HT1080 (cell line): ENCODE data around the gene HSPA2. TPM values are rescaled to one million over a fixed set of nuclear protein-coding genes. Genes with fewer than 3 reads are reported as not detected.
A peak's percentile ranks its signal among the peaks of the same experiment; 100 is the strongest.

Experiments
- DNase-seq: peaks from one replicate; pipeline ENCODE4 v3.0.0-alpha.2; 2015; ENCODE audit warnings: low read depth
- polyA plus RNA-seq, 2 experiments: library from polyadenylated mRNA; depleted of rRNA; stranded (reverse); fragments of >200 nt; gene quantifications; 2 replicates each; pipeline ENCODE4 v1.2.3, GENCODE V29; 2015
- total RNA-seq: library from RNA; depleted of rRNA; stranded (reverse); fragments of >200 nt; shearing (Covaris generic); gene quantifications from 2 replicates; pipeline ENCODE4 v1.2.3, GENCODE V29; 2014; rRNA removed

Gene HSPA2
- 3.0 and 3.6 TPM in 2 replicates for total RNA-seq
- polyA plus RNA-seq (2015; cell fraction: cytosol; rRNA removed): 1.7 TPM in 2 replicates
- polyA plus RNA-seq (2015; cell fraction: nucleus; rRNA removed): 4.5 and 4.6 TPM in 2 replicates

DNA sequence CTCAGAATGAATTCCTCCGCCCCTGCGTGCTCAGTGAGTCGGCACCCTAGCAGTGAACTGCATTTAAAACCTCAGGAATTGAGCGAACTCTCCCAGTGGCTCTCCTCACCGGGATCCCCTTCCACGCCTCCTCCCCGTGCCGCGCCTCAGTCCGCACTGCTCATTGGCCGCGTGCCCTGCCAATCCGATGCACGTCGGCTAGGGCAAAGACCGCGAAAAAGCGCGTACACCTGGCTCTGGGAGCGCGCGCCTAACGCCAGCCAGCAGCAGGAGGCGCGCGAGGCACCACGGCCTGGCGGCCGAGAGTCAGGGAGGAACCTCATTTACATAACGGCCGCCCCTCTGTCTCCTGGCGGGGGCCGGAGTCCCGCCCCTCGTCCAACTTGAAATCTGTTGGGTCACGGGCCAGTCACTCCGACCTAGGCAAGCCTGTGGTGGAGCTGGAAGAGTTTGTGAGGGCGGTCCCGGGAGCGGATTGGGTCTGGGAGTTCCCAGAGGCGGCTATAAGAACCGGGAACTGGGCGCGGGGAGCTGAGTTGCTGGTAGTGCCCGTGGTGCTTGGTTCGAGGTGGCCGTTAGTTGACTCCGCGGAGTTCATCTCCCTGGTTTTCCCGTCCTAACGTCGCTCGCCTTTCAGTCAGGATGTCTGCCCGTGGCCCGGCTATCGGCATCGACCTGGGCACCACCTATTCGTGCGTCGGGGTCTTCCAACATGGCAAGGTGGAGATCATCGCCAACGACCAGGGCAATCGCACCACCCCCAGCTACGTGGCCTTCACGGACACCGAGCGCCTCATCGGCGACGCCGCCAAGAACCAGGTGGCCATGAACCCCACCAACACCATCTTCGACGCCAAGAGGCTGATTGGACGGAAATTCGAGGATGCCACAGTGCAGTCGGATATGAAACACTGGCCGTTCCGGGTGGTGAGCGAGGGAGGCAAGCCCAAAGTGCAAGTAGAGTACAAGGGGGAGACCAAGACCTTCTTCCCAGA is at the start of gene HSPA2:
TSS of gene HSPA2 (plus strand) at position 534 of the 995 bp plus-strand sequence. CDS start at position 643, 109 bp downstream.
- DNase-seq: peak; percentile 98

DNA sequence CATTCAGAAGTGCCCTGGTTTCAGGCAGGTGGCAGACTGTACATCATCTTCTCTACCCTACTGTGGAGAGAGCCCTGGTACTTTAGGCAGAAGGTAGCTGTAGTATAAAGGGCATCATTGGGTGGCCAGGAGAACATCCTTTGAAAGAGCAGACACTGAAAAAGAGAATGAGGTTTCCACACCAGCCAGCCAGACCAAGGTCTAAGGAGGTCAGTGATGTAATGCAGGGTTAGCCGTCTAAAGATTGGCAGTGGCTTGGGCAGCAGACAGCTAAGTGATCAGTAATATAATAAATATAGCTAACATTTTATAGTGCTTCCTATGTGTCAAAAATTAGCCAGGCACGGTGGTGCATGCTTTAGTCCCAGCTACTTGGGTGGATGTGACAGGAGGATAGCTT is 48.9 kb upstream of the HSPA2 start:
- no peak for DNase-seq

- DNase-seq: no peak
Measured at GRCh38 chr14:64493455-64493854, 47.1 kb upstream of the HSPA2 start.

- DNase-seq: no peak
Measured at GRCh38 chr14:64495252-64495651, 45.3 kb upstream of the HSPA2 start.

- DNase-seq: no peak
Measured at GRCh38 chr14:64496764-64497163, 43.8 kb upstream of the HSPA2 start.

- no peak for DNase-seq
Measured at GRCh38 chr14:64500088-64500487, 40.5 kb upstream of the HSPA2 start.

DNA sequence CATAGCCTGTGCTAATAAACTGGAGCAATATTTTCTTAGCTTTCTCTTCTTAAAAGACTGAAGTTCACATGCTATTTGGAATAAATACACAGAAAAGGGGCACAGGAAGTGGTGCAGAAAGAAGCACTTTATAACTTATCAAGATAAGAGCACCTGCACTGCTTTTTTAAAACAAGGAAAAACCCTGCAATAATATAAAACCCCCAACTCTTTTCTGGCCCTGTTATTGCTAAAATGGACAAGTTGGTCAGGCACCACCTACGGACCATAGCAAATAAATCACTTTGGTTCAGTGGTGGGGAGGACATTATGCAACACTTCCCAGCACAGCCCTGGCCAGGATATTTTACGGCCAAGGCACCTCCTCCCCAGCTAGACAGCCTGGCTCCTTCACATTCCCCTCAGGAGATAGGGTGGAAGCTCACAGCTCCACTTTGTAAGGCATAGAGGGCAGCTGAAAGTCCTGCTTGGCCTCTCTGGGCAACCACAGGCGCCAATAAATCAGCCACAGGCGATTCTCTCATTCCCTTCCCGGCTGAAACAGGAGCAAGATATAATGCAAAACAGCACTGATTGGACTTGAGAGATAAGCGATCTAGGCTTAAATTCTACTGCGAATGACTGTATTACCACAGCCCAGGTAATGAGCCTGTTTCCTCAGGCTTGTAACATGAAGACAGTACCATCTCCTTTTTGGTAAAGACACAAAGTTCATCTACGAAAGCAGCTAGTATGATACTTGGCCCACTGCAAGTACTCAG is 39.0 kb upstream of the HSPA2 start:
- DNase-seq: peak; percentile 79

GRCh38 chr14:64502456-64502855 is 38.1 kb upstream of the HSPA2 start:
- DNase-seq: no peak

GRCh38 chr14:64502887-64503433 is 37.6 kb upstream of the HSPA2 start:
- no peak for DNase-seq

DNA sequence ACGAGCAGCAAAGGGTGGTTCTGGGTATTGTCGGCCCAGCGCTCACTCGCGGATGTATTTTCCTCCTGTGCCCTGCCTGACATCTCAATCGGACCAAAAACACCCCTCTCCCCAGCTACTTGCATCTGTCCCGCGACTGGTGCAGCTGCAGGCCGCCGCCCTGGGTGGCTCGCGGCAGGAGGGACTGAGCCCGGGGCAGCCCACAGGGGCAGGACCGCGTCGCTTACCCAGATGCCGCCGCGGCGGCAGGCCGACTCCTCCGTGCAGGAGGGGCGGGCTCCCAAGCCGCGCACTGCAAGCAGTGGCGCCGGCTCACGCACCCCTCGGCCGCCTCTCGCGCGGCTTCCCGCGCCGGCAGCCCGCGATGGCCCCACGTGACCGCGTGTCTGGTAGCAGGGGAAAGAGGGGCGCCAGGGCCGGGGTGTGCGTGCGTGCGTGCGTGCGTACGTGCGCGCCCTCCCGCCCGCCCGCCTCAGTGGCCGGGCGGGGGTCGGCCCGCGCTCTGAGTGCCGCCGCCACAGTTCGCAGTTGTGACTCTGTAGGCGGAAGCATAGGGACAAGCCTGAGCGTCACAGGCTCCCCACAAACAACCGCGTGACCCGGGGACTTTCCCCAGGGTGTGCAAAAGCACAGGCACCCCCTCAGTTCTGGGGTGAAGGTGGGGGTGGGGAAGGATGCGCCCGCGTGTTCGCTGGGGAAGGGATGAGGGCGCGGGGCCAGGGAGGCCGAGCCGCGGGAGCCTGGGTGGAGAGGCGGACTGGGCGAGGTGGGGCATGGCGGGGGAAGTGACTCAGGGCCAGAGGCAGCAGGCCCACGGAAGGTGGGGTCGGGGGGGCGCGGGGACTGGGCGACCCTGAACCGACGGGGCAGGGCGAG is 36.9 kb upstream of the HSPA2 start, which contains the start of gene ZBTB25:
TSS of gene ZBTB25 (minus strand) at position 405 of the 876 bp plus-strand sequence. CDS start 13,305 bp downstream, outside the sequence.
- DNase-seq: peak; percentile 95

- DNase-seq: peak; percentile 86
Measured at GRCh38 chr14:64504310-64504896, 36.1 kb upstream of the HSPA2 start, which contains the start of gene ZBTB1. TSS of gene ZBTB1 (plus strand) at chr14:64504770. CDS start at chr14:64521505, 16,735 bp downstream.

GRCh38 chr14:64504897-64505794 is 35.4 kb upstream of the HSPA2 start:
- peak; percentile 85 for DNase-seq

- no peak for DNase-seq
Measured at GRCh38 chr14:64506721-64507120, 33.8 kb upstream of the HSPA2 start.

DNA sequence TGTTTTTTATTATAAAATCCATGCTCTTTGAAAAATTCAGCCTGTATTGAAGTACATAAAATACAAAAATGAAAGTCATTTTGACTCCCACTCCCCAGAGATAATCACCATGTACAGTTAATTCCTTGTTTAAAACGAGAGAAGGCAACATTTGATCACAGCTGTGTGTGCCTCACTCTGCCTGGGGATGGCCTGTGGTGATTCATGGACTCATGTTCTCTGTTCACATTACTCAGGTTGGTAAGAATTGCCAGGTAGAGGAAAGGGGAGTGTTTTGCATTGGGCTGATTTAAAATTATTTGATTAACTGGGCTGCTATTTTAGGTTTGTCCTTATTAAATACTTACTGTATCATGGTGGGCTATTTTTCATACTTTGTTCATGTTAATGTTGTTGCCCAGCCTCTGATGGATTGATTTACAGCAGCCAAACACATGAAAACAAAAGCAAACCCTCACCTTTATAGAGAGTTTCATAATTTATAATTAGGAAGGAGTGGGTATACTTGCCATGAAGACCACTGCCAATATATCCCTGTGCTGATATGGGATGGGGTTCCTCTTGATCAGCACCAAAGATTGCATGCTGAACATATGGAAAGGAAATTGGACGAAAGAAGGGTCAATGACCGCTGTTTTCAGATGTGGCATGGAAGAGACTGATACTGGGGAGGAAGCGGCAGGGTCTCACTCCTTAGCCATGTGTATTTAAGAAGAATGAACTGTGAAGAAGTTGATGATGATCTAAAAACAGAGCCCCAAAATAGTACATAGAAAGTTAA is 33.0 kb upstream of the HSPA2 start:
- no peak for DNase-seq

GRCh38 chr14:64508215-64508776 is 32.2 kb upstream of the HSPA2 start:
- DNase-seq: no peak

- DNase-seq: no peak
Measured at GRCh38 chr14:64509036-64509435, 31.5 kb upstream of the HSPA2 start.

DNA sequence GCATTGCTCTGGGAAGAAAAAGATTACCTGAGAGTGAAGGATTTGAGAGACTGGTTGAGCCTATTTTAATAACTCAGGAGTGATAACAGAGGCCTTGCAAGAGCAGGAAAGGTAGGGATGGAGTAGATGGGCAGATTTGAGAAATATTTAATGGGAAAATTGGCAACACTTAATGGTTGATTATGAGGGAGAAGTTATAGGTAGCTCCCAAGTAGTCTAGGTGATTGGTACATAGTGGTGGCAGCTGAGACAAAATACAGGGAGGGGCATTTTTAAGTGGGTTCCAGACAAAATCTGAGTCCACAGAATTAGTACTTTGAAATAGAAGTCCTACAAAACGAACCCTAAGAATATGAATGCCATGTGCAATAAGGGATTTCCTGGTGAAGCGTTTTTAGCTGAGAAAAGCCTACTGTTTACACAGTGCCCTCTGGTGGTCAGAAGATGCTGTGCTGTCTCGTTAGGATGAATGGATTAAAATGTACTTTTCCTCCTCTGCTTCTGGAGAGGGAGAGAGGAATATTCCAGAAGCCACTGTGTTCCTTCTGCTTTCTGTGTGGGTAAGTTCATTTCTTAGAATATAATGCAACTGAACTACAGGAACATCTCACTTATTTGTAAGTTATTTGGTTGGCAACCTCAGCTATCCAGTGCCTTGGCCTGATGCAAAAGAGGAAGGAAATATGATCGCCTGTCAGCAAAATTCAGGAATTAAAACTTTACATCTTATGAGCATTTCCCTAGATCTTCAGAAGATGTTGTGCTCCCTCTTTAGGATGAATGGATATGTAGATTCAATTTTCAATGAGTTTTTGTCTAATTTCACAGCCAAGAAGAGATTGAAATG is 29.5 kb upstream of the HSPA2 start:
- peak; percentile 56 for DNase-seq
